Activated naive CD4-positive, alpha-beta T cell treated with anti-CD3 and anti-CD28 coated beads, Interleukin-2, amount 10 ng/mL, durations not matched to agents 7 days and 5 days (primary cell): ENCODE results near the gene STK32C.

Experiments used
- CTCF ChIA-PET: fragments of 350-600 bp; sonication (Branson Sonifier 250); formaldehyde crosslinking; loops from one replicate; lab custom pipeline; 2021; ENCODE audit warnings: antibody characterized with exemption; lab: Charles Lee
- DNase-seq: peaks from one replicate; pipeline ENCODE4 v3.0.0-alpha.2; 2020
- H3K27ac Mint-ChIP-seq: one replicate; pipeline ENCODE4 v1.8.0; 2021; ENCODE audit warnings: mild to moderate bottlenecking, moderate library complexity, mixed read lengths
- H3K27me3 Mint-ChIP-seq: one replicate; pipeline ENCODE4 v1.8.0; 2021; ENCODE audit warnings: mild to moderate bottlenecking, mixed read lengths
- H3K36me3 Mint-ChIP-seq: one replicate; pipeline ENCODE4 v1.8.0; 2021; ENCODE audit warnings: mixed read lengths
- H3K4me1 Mint-ChIP-seq: one replicate; pipeline ENCODE4 v1.8.0; 2021; ENCODE audit warnings: mixed read lengths
- H3K4me3 Mint-ChIP-seq: one replicate; pipeline ENCODE4 v1.8.0; 2021; ENCODE audit warnings: mild to moderate bottlenecking, moderate library complexity, mixed read lengths
- H3K9me3 Mint-ChIP-seq: one replicate; pipeline ENCODE4 v1.8.0; 2021; ENCODE audit warnings: mixed read lengths

STK32C gene

GRCh38 chr10:132245056-132245455 lies 62.7 kb downstream of the STK32C start:
- no peaks in the 10 kb centered on the region for H3K27me3 Mint-ChIP-seq
- CTCF ChIA-PET = interaction anchor here (1.2 kb wide), 1 partner anchor 108 kb away, joined by 3 read pairs; no protein-coding TSS in a partner anchor
- H3K27ac Mint-ChIP-seq = no peak overlapping the region
- H3K4me1 Mint-ChIP-seq = peaks cover 5% of the 10 kb centered on the region
- no peaks in the 10 kb centered on the region for H3K9me3 Mint-ChIP-seq
- H3K4me3 Mint-ChIP-seq = no peak overlapping the region
- no peak for DNase-seq
- H3K36me3 Mint-ChIP-seq = no peaks in the 10 kb centered on the region

- no peak overlapping the region for H3K4me3 Mint-ChIP-seq
- H3K36me3 Mint-ChIP-seq = no peaks in the 10 kb centered on the region
- no peak for DNase-seq
- H3K27ac Mint-ChIP-seq = no peak overlapping the region
- H3K9me3 Mint-ChIP-seq = no peaks in the 10 kb centered on the region
- CTCF ChIA-PET = no interaction called here
- no peaks in the 10 kb centered on the region for H3K27me3 Mint-ChIP-seq
- peaks cover 3% of the 10 kb centered on the region for H3K4me1 Mint-ChIP-seq
Measured at GRCh38 chr10:132243626-132244025, 64.1 kb downstream of the STK32C start.

GRCh38 chr10:132243141-132243540 lies 64.6 kb downstream of the STK32C start:
- H3K27me3 Mint-ChIP-seq = no peaks in the 10 kb centered on the region
- no peaks in the 10 kb centered on the region for H3K36me3 Mint-ChIP-seq
- no peaks in the 10 kb centered on the region for H3K9me3 Mint-ChIP-seq

GRCh38 chr10:132242103-132242840 lies 65.5 kb downstream of the STK32C start:
- no peak for DNase-seq
- H3K36me3 Mint-ChIP-seq = no peaks in the 10 kb centered on the region
- no peaks in the 10 kb centered on the region for H3K27me3 Mint-ChIP-seq
- CTCF ChIA-PET = no interaction called here
- H3K27ac Mint-ChIP-seq = no peak overlapping the region
- H3K4me1 Mint-ChIP-seq = no peaks in the 10 kb centered on the region
- H3K4me3 Mint-ChIP-seq = no peak overlapping the region
- no peaks in the 10 kb centered on the region for H3K9me3 Mint-ChIP-seq

More at GRCh38 chr10:132243141-132243540, 64.6 kb downstream of the STK32C start:
- peaks cover 3% of the 10 kb centered on the region for H3K4me1 Mint-ChIP-seq
- DNase-seq = no peak
- H3K4me3 Mint-ChIP-seq = no peak overlapping the region
- H3K27ac Mint-ChIP-seq = no peak overlapping the region
- CTCF ChIA-PET = no interaction called here

GRCh38 chr10:132241496-132241895 lies 66.3 kb downstream of the STK32C start:
- no peaks in the 10 kb centered on the region for H3K4me1 Mint-ChIP-seq
- no peaks in the 10 kb centered on the region for H3K36me3 Mint-ChIP-seq
- no peaks in the 10 kb centered on the region for H3K9me3 Mint-ChIP-seq
- no peak overlapping the region for H3K4me3 Mint-ChIP-seq
- H3K27ac Mint-ChIP-seq = no peak overlapping the region
- CTCF ChIA-PET = no interaction called here
- no peaks in the 10 kb centered on the region for H3K27me3 Mint-ChIP-seq
- no peak for DNase-seq

- Mint-ChIP-seq H3K27me3 (no peaks in the 10 kb centered on the region), H3K4me1 (no peaks in the 10 kb centered on the region), H3K4me3 (no peak overlapping the region), H3K36me3 (no peaks in the 10 kb centered on the region), H3K27ac (no peak overlapping the region), H3K9me3 (no peaks in the 10 kb centered on the region)
- CTCF ChIA-PET = no interaction called here
- no peak for DNase-seq
Measured at GRCh38 chr10:132241086-132241485, 66.7 kb downstream of the STK32C start.

GRCh38 chr10:132240581-132240980 lies 67.2 kb downstream of the STK32C start:
- Mint-ChIP-seq H3K4me1 (no peaks in the 10 kb centered on the region), H3K27me3 (no peaks in the 10 kb centered on the region), H3K9me3 (no peaks in the 10 kb centered on the region), H3K4me3 (no peak overlapping the region), H3K36me3 (no peaks in the 10 kb centered on the region), H3K27ac (no peak overlapping the region)
- CTCF ChIA-PET = no interaction called here
- DNase-seq = no peak

GRCh38 chr10:132240156-132240555 lies 67.6 kb downstream of the STK32C start:
- no peaks in the 10 kb centered on the region for H3K9me3 Mint-ChIP-seq
- H3K4me3 Mint-ChIP-seq = no peak overlapping the region
- no peak for DNase-seq
- no peaks in the 10 kb centered on the region for H3K4me1 Mint-ChIP-seq
- no peak overlapping the region for H3K27ac Mint-ChIP-seq
- CTCF ChIA-PET = no interaction called here
- no peaks in the 10 kb centered on the region for H3K36me3 Mint-ChIP-seq
- no peaks in the 10 kb centered on the region for H3K27me3 Mint-ChIP-seq

- no peaks in the 10 kb centered on the region for H3K9me3 Mint-ChIP-seq
- DNase-seq = no peak
- H3K27me3 Mint-ChIP-seq = no peaks in the 10 kb centered on the region
- no peak overlapping the region for H3K27ac Mint-ChIP-seq
- no peaks in the 10 kb centered on the region for H3K4me1 Mint-ChIP-seq
- no peak overlapping the region for H3K4me3 Mint-ChIP-seq
- CTCF ChIA-PET = no interaction called here
- H3K36me3 Mint-ChIP-seq = no peaks in the 10 kb centered on the region
Measured at GRCh38 chr10:132239126-132240031, 68.4 kb downstream of the STK32C start.

GRCh38 chr10:132238371-132239125 lies 69.2 kb downstream of the STK32C start:
- DNase-seq = no peak
- H3K27me3 Mint-ChIP-seq = no peaks in the 10 kb centered on the region
- H3K4me3 Mint-ChIP-seq = no peak overlapping the region
- no peak overlapping the region for H3K27ac Mint-ChIP-seq
- CTCF ChIA-PET = no interaction called here
- no peaks in the 10 kb centered on the region for H3K36me3 Mint-ChIP-seq
- H3K9me3 Mint-ChIP-seq = no peaks in the 10 kb centered on the region
- H3K4me1 Mint-ChIP-seq = no peaks in the 10 kb centered on the region

GRCh38 chr10:132237871-132238270 lies 69.9 kb downstream of the STK32C start:
- no peak overlapping the region for H3K27ac Mint-ChIP-seq
- CTCF ChIA-PET = no interaction called here

GRCh38 chr10:132237396-132237795 lies 70.4 kb downstream of the STK32C start:
- H3K27me3 Mint-ChIP-seq = no peaks in the 10 kb centered on the region

More at GRCh38 chr10:132237871-132238270, 69.9 kb downstream of the STK32C start:
- Mint-ChIP-seq H3K4me3 (no peak overlapping the region), H3K36me3 (no peaks in the 10 kb centered on the region), H3K27me3 (no peaks in the 10 kb centered on the region), H3K9me3 (no peaks in the 10 kb centered on the region), H3K4me1 (peaks cover 2% of the 10 kb centered on the region)
- no peak for DNase-seq

GRCh38 chr10:132236881-132237280 lies 70.9 kb downstream of the STK32C start:
- CTCF ChIA-PET = no interaction called here

More at GRCh38 chr10:132237396-132237795, 70.4 kb downstream of the STK32C start:
- Mint-ChIP-seq H3K27ac (no peak overlapping the region), H3K36me3 (no peaks in the 10 kb centered on the region), H3K4me1 (peaks cover 6% of the 10 kb centered on the region), H3K4me3 (no peak overlapping the region), H3K9me3 (no peaks in the 10 kb centered on the region)
- CTCF ChIA-PET = no interaction called here
- DNase-seq = no peak

GRCh38 chr10:132236161-132236560 lies 71.6 kb downstream of the STK32C start:
- DNase-seq = no peak
- CTCF ChIA-PET = no interaction called here
- H3K9me3 Mint-ChIP-seq = no peaks in the 10 kb centered on the region
- H3K27me3 Mint-ChIP-seq = no peaks in the 10 kb centered on the region
- no peak overlapping the region for H3K4me3 Mint-ChIP-seq
- H3K27ac Mint-ChIP-seq = no peak overlapping the region
- H3K4me1 Mint-ChIP-seq = peaks cover 16% of the 10 kb centered on the region
- no peaks in the 10 kb centered on the region for H3K36me3 Mint-ChIP-seq

More at GRCh38 chr10:132236881-132237280, 70.9 kb downstream of the STK32C start:
- Mint-ChIP-seq H3K4me1 (peaks cover 11% of the 10 kb centered on the region), H3K9me3 (no peaks in the 10 kb centered on the region), H3K27me3 (no peaks in the 10 kb centered on the region), H3K4me3 (no peak overlapping the region), H3K27ac (no peak overlapping the region), H3K36me3 (no peaks in the 10 kb centered on the region)
- DNase-seq = no peak
